HCT116 (cell line): Measurements from ENCODE around the gene SERHL2. TPM values are rescaled to one million over a fixed set of nuclear protein-coding genes. Genes with fewer than 3 reads are reported as not detected.

Source experiments
- ATAC-seq: fragments of 200-7000 bp; cut with Tn5 transposase; 2 replicates; pipeline ENCODE4 v1.9.1; 2020; ENCODE audit warnings: mild to moderate bottlenecking, moderate library complexity
- BruUV-seq: library from RNA; stranded (reverse); fragments of 400-500 nt; replicated peaks from 2 replicates; lab custom pipeline; 2021; lab: Mats Ljungman, UMichigan
- CTCF ChIA-PET: fragments of 300-600 bp; sonication (Branson Sonifier 250); formaldehyde crosslinking; loops from one replicate; lab custom pipeline; 2021; ENCODE audit warnings: antibody characterized with exemption; lab: Charles Lee
- POLR2A ChIA-PET: fragments of 300-600, 350-600 bp; sonication (Branson Sonifier 250); formaldehyde crosslinking; loops from one replicate; lab custom pipeline; 2021; ENCODE audit warnings: antibody characterized with exemption; lab: Charles Lee
- RAD21 ChIA-PET, 2 experiments: fragments of 300-600 bp; sonication (Branson Sonifier 250); formaldehyde crosslinking; loops; one replicate each; lab custom pipeline; 2023; ENCODE audit warnings: low total read pairs in 2 of 2; ENCODE audit not compliant: uncharacterized antibody in 2 of 2, unreplicated experiment in 2 of 2, low non-redundant PET in 1 of 2; lab: Charles Lee
- DNase-seq: peaks from one replicate; pipeline ENCODE4 v3.0.0-alpha.2; 2010; ENCODE audit warnings: low read depth, low spot score
- H2AFZ ChIP-seq: fragments of 200-600 bp; shearing (Covaris generic), sonication (generic); 2 replicates; pipeline ENCODE4 v1.6.1; 2017; ENCODE audit warnings: low read depth, mixed run types, mixed read lengths, antibody characterized with exemption, low read length; ENCODE audit not compliant: poor library complexity, severe bottlenecking
- H3K27ac ChIP-seq: 2 replicates; pipeline ENCODE4 v1.5.1; 2012; ENCODE audit warnings: low read depth, low read length
- H3K27me3 ChIP-seq: fragments of 200-600 bp; sonication (generic); 2 replicates; pipeline ENCODE4 v1.6.1; 2016; ENCODE audit warnings: mixed run types, low read length, mixed read lengths; ENCODE audit not compliant: insufficient read depth
- H3K36me3 ChIP-seq, 2 experiments: fragments of 200-500 bp in 1 of 2; fragments of 200-600 bp in 1 of 2; sonication (Bioruptor generic) in 1 of 2; sonication (generic) in 1 of 2; 2 replicates each; pipeline versions ENCODE4 v1.5.1 to v1.6.1; 2014 to 2016; ENCODE audit warnings: low read length in 2 of 2, inconsistent platforms in 1 of 2, mixed read lengths in 1 of 2, mixed run types in 1 of 2; ENCODE audit not compliant: insufficient read depth in 2 of 2, control insufficient read depth in 1 of 2
- H3K4me1 ChIP-seq, 2 experiments: fragments of 200-600 bp in 1 of 2; sonication (generic) in 1 of 2; 2 replicates each; pipeline versions ENCODE4 v1.5.1 to v1.6.1; 2012 to 2017; ENCODE audit warnings: low read length in 2 of 2, inconsistent platforms in 1 of 2, mild to moderate bottlenecking in 1 of 2, mixed read lengths in 1 of 2, mixed run types in 1 of 2, moderate library complexity in 1 of 2; ENCODE audit not compliant: insufficient read depth in 2 of 2, control insufficient read depth in 1 of 2
- H3K4me2 ChIP-seq: fragments of 200-600 bp; sonication (generic); 2 replicates; pipeline ENCODE4 v1.6.1; 2017; ENCODE audit warnings: mixed run types, low read length, mixed read lengths
- H3K4me3 ChIP-seq, 2 experiments: fragments of 200-600 bp in 1 of 2; sonication (generic) in 1 of 2; replicated peaks in 1 of 2; 2 replicates each; pipeline ENCODE4 v1.5.1; 2011 to 2016; ENCODE audit warnings: low read length in 2 of 2, control low read depth in 1 of 2, low read depth in 1 of 2, mild to moderate bottlenecking in 1 of 2, mixed read lengths in 1 of 2, mixed run types in 1 of 2
- H3K79me2 ChIP-seq: fragments of 200-600 bp; sonication (generic); 2 replicates; pipeline ENCODE4 v1.6.1; 2017; ENCODE audit warnings: mild to moderate bottlenecking, mixed run types, low read length, moderate library complexity, mixed read lengths; ENCODE audit not compliant: insufficient read depth
- H3K9ac ChIP-seq: fragments of 200-600 bp; sonication (generic); 2 replicates; pipeline ENCODE4 v1.6.1; 2016; ENCODE audit warnings: low read length, mixed read lengths
- H3K9me2 ChIP-seq: fragments of 200-600 bp; sonication (generic), shearing (Covaris generic); 2 replicates; pipeline ENCODE4 v1.6.1; 2017; ENCODE audit warnings: mixed run types, mild to moderate bottlenecking, moderate library complexity; ENCODE audit not compliant: insufficient read depth
- H3K9me3 ChIP-seq, 2 experiments: fragments of 200-500 bp in 1 of 2; fragments of 200-600 bp in 1 of 2; sonication (Bioruptor generic) in 1 of 2; sonication (generic) in 1 of 2; 2 replicates each; pipeline ENCODE4 v1.6.1; 2014 to 2017; ENCODE audit warnings: low read length in 2 of 2, mixed read lengths in 2 of 2, inconsistent platforms in 1 of 2, low read depth in 1 of 2, mild to moderate bottlenecking in 1 of 2, mixed run types in 1 of 2, moderate library complexity in 1 of 2; ENCODE audit not compliant: control insufficient read depth in 1 of 2, insufficient read depth in 1 of 2
- H4K20me1 ChIP-seq: fragments of 200-600 bp; sonication (generic), shearing (Covaris generic); 2 replicates; pipeline ENCODE4 v1.6.1; 2017; ENCODE audit warnings: mixed run types, mild to moderate bottlenecking, moderate library complexity; ENCODE audit not compliant: insufficient read depth
- CBX3 ChIP-seq: IDR thresholded peaks from 2 replicates; pipeline ENCODE4 v1.6.1; 2012; ENCODE audit warnings: low read depth
- CEBPB ChIP-seq: IDR thresholded peaks from 2 replicates; pipeline ENCODE4 v1.6.1; 2012; ENCODE audit warnings: low read depth
- ELF1 ChIP-seq: IDR thresholded peaks from 2 replicates; pipeline ENCODE4 v1.6.1; 2012; ENCODE audit warnings: low read depth, borderline replicate concordance
- EZH2 ChIP-seq: fragments of 200-600 bp; sonication (generic); IDR thresholded peaks from 2 replicates; pipeline ENCODE4 v1.6.1; 2017; ENCODE audit warnings: antibody characterized with exemption, mixed run types
- EZH2phosphoT487 ChIP-seq: fragments of 200-600 bp; IDR thresholded peaks from 2 replicates; pipeline ENCODE4 v1.6.1; 2018; ENCODE audit warnings: antibody characterized with exemption, borderline replicate concordance
- FOSL1 ChIP-seq: IDR thresholded peaks from 2 replicates; pipeline ENCODE4 v1.6.1; 2012; ENCODE audit warnings: low read depth
- JUND ChIP-seq: IDR thresholded peaks from 2 replicates; pipeline ENCODE4 v1.6.1; 2012
- POLR2A ChIP-seq: IDR thresholded peaks from 2 replicates; pipeline ENCODE4 v1.7.0; 2011; ENCODE audit warnings: borderline replicate concordance; ENCODE audit not compliant: insufficient read depth, insufficient read length; ENCODE audit errors: extremely low read depth
- SP1 ChIP-seq: IDR thresholded peaks from 2 replicates; pipeline ENCODE4 v1.6.1; 2012; ENCODE audit warnings: low read depth
- SRF ChIP-seq: IDR thresholded peaks from 2 replicates; pipeline ENCODE4 v1.6.1; 2012; ENCODE audit warnings: low read depth
- intact Hi-C: fragments of 100-400 bp; cut with micrococcal nuclease; formaldehyde crosslinking; loops from 2 replicates; pipeline ENCODE4 v1.10.0; 2022
- total RNA-seq: library from RNA; stranded (reverse); gene quantifications from one replicate; pipeline ENCODE4 v1.2.1, GENCODE V29; 2021; ENCODE audit not compliant: unreplicated experiment
- TF ChIP-seq, protein P1 (sequence below): IDR thresholded peaks from 2 replicates; pipeline ENCODE4 v1.6.1; 2012; ENCODE audit warnings: low read depth
- TF ChIP-seq, protein P2 (sequence below), 3 experiments: fragments of 200-600 bp in 1 of 3; sonication (generic) in 1 of 3; IDR thresholded peaks in 2 of 3; conservative IDR thresholded peaks in 1 of 3; 2 replicates each; pipeline ENCODE4 v1.5.1; 2012 to 2017; ENCODE audit warnings: low read depth in 2 of 3, low read length in 2 of 3, antibody characterized with exemption in 1 of 3, borderline replicate concordance in 1 of 3, control low read depth in 1 of 3, mild to moderate bottlenecking in 1 of 3, mixed read lengths in 1 of 3, mixed run types in 1 of 3, moderate library complexity in 1 of 3; ENCODE audit not compliant: insufficient read depth in 1 of 3
- TF ChIP-seq, protein P3 (sequence below): IDR thresholded peaks from 2 replicates; pipeline ENCODE4 v1.6.1; 2012
- TF ChIP-seq, protein P4 (sequence below): IDR thresholded peaks from 2 replicates; pipeline ENCODE4 v1.6.1; 2011; ENCODE audit warnings: mild to moderate bottlenecking, low read length, moderate library complexity; ENCODE audit not compliant: insufficient replicate concordance; ENCODE audit errors: extremely low read depth

Gene SERHL2
- total RNA-seq, 1 experiment from 2014 or later = not detected

DNA sequence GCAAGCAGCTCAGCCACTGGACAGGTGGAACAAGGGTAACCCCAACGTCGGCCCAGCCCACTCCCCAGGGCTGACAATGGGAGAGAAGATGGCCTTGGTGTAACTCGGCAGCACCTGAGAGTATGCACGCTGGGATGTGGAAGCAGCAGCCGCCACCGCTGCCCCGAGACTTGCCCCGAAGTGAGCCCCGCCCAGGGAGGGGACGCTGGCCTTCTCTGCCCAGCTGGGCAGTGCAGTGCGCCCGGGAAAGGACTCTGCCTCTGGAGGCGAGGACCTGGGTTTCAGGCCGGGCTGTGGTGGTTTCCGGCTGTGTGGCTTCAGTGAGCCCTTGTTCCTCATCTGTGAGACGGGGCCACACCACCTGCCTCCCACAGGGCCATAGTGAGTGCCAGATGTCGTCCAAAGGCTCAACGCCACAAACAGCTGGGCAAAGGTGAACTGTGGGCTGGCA is 69.6 kb downstream of the SERHL2 start:
- ATAC-seq (no peak), DNase-seq (no peak)
- ChIA-PET RAD21 (no interaction called here), CTCF (interaction anchor here (1.6 kb wide), 1 partner anchor 37 kb away, joined by 4 read pairs; no protein-coding TSS in a partner anchor), POLR2A (no interaction called here)
- no peaks in the 10 kb centered on the region for H4K20me1 ChIP-seq
- no peak overlapping the region for H3K9ac ChIP-seq
- intact Hi-C loops = no loop called here
- H3K4me1 ChIP-seq = peaks cover 19 to 23% of the 10 kb centered on the region in 2 experiments
- no peak overlapping the region for H3K4me2 ChIP-seq
- no peak overlapping the region for H3K4me3 ChIP-seq
- H3K9me2 ChIP-seq = no peaks in the 10 kb centered on the region
- H2AFZ ChIP-seq = no peak overlapping the region
- BruUV-seq = no TSS peak
- H3K9me3 ChIP-seq = no peaks in the 10 kb centered on the region
- TF ChIP-seq ELF1 (no peak), CEBPB (no peak), SRF (no peak), FOSL1 (no peak), EZH2 (no peak), EZH2phosphoT487 (no peak), CBX3 (no peak), JUND (no peak), SP1 (no peak), POLR2A (no peak)
- TF ChIP-seq, protein P1, sequence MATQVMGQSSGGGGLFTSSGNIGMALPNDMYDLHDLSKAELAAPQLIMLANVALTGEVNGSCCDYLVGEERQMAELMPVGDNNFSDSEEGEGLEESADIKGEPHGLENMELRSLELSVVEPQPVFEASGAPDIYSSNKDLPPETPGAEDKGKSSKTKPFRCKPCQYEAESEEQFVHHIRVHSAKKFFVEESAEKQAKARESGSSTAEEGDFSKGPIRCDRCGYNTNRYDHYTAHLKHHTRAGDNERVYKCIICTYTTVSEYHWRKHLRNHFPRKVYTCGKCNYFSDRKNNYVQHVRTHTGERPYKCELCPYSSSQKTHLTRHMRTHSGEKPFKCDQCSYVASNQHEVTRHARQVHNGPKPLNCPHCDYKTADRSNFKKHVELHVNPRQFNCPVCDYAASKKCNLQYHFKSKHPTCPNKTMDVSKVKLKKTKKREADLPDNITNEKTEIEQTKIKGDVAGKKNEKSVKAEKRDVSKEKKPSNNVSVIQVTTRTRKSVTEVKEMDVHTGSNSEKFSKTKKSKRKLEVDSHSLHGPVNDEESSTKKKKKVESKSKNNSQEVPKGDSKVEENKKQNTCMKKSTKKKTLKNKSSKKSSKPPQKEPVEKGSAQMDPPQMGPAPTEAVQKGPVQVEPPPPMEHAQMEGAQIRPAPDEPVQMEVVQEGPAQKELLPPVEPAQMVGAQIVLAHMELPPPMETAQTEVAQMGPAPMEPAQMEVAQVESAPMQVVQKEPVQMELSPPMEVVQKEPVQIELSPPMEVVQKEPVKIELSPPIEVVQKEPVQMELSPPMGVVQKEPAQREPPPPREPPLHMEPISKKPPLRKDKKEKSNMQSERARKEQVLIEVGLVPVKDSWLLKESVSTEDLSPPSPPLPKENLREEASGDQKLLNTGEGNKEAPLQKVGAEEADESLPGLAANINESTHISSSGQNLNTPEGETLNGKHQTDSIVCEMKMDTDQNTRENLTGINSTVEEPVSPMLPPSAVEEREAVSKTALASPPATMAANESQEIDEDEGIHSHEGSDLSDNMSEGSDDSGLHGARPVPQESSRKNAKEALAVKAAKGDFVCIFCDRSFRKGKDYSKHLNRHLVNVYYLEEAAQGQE = no peak
- TF ChIP-seq, protein P2, sequence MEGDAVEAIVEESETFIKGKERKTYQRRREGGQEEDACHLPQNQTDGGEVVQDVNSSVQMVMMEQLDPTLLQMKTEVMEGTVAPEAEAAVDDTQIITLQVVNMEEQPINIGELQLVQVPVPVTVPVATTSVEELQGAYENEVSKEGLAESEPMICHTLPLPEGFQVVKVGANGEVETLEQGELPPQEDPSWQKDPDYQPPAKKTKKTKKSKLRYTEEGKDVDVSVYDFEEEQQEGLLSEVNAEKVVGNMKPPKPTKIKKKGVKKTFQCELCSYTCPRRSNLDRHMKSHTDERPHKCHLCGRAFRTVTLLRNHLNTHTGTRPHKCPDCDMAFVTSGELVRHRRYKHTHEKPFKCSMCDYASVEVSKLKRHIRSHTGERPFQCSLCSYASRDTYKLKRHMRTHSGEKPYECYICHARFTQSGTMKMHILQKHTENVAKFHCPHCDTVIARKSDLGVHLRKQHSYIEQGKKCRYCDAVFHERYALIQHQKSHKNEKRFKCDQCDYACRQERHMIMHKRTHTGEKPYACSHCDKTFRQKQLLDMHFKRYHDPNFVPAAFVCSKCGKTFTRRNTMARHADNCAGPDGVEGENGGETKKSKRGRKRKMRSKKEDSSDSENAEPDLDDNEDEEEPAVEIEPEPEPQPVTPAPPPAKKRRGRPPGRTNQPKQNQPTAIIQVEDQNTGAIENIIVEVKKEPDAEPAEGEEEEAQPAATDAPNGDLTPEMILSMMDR (IDR thresholded peaks at IDR 0.05 in 2 of 3, conservative IDR thresholded peaks at IDR 0.05 in 1 of 3; ENCODE audit: borderline replicate concordance in 1 of 3, insufficient read depth in 1 of 3, low read depth in 2 of 3, low read length in 2 of 3) = no peak
- TF ChIP-seq, protein P3, sequence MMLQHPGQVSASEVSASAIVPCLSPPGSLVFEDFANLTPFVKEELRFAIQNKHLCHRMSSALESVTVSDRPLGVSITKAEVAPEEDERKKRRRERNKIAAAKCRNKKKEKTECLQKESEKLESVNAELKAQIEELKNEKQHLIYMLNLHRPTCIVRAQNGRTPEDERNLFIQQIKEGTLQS = no peak
- TF ChIP-seq, protein P4, sequence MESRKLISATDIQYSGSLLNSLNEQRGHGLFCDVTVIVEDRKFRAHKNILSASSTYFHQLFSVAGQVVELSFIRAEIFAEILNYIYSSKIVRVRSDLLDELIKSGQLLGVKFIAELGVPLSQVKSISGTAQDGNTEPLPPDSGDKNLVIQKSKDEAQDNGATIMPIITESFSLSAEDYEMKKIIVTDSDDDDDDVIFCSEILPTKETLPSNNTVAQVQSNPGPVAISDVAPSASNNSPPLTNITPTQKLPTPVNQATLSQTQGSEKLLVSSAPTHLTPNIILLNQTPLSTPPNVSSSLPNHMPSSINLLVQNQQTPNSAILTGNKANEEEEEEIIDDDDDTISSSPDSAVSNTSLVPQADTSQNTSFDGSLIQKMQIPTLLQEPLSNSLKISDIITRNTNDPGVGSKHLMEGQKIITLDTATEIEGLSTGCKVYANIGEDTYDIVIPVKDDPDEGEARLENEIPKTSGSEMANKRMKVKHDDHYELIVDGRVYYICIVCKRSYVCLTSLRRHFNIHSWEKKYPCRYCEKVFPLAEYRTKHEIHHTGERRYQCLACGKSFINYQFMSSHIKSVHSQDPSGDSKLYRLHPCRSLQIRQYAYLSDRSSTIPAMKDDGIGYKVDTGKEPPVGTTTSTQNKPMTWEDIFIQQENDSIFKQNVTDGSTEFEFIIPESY = no peak
- H3K79me2 ChIP-seq = no peaks in the 10 kb centered on the region
- H3K27ac ChIP-seq = no peak overlapping the region
- peaks cover 12 to 26% of the 10 kb centered on the region in 2 experiments; a peak in 3 of 4 replicates for H3K36me3 ChIP-seq
- no peaks in the 10 kb centered on the region for H3K27me3 ChIP-seq
